Measurements from ENCODE around the gene PRR14L. TPM values are rescaled to one million over a fixed set of nuclear protein-coding genes. Genes with fewer than 3 reads are reported as not detected.
A peak's percentile ranks its signal among the peaks of the same experiment; 100 is the strongest.

Gene PRR14L
- total RNA-seq, 1 experiment from 2014 or later = 60.5 TPM

DNA sequence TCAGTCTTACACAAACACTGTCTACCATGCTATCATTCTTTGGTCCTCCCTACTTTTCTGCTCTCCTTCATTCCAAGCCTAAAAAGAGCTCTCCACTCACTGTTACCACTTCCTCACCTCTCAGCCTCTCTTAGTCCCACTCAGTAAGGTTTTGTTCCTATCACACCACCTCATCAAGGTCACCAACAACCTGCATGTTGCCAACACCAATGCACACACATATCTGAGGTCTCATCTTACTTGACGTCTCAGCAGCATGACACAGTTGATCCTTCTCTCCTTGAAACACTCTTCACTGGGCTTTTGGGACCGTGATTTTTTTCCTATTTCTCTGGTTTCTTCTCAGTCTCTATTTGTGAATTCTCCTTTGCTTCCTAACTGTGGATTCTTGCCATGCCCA, 96.0 kb downstream of the PRR14L start:
- H3K27ac Mint-ChIP-seq (ENCODE audit: unreplicated experiment) = peak overlapping the region; percentile 18

DNA sequence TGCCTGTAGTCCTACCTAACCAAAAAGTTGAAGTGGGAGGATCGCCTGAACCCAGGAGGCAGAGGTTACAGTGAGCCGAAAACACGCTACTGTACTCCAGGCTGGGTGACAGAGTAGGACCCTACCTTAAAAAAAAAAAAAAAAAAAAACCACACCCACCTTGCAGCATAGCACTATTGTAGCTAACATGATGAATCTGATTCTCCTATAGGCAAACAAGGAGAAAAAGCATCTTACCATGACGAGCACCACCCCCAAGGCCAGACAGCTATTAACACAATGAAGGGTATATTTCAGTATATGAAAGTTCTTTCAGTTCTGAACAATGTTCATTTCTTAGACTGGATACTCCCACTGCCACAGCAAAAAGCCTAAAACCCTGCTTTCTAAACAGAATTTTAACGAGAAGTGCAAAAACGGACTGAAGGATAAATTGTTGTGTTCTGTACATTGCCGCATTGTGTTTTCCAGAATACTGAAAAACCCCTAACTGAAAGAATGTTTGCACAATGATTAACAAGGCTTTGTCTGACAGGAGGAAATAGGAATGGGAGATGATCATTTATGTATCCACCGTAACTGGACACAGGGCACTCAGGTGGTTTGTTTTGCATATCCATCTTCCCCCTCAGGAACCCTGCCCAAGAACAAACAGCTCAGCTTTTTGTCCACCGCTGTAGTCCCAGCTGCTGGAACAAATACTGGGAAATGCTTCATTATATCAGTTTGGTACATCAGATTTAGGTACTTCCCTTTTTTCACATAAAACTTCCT, 96.8 kb downstream of the PRR14L start:
- H3K4me3 Mint-ChIP-seq (ENCODE audit: low read depth, unreplicated experiment) = no peak overlapping the region
- DNase-seq = no peak
- no peak overlapping the region for H3K27ac Mint-ChIP-seq (ENCODE audit: unreplicated experiment)
- no peaks in the 10 kb centered on the region for H3K9me3 Mint-ChIP-seq (ENCODE audit: low read depth, unreplicated experiment)
- H3K36me3 Mint-ChIP-seq (ENCODE audit: insufficient read depth, unreplicated experiment) = peaks cover 27% of the 10 kb centered on the region
- intact Hi-C loops (cut with micrococcal nuclease; ENCODE audit: unreplicated experiment) = no loop called here
- H3K27me3 Mint-ChIP-seq (ENCODE audit: unreplicated experiment) = no peaks in the 10 kb centered on the region
- CTCF ChIA-PET = interaction anchor here (0.5 to 1.4 kb wide), 4 partner anchors 9 to 71 kb away, joined by 3 to 7 read pairs (median 3); partner anchors contain the start of gene PISD
- no TSS peak for BruUV-seq (replicated peaks)
- peaks cover 26% of the 10 kb centered on the region for H3K4me1 Mint-ChIP-seq (ENCODE audit: low read depth, unreplicated experiment)
- no peak for TF ChIP-seq CTCF (IDR thresholded peaks at IDR 0.05; ENCODE audit: unreplicated experiment)

More for the DNA sequence above, 96.0 kb downstream of the PRR14L start:
- no peak for TF ChIP-seq CTCF (IDR thresholded peaks at IDR 0.05; ENCODE audit: unreplicated experiment)
- Mint-ChIP-seq H3K4me3 (ENCODE audit: low read depth, unreplicated experiment) (no peak overlapping the region), H3K36me3 (ENCODE audit: insufficient read depth, unreplicated experiment) (peaks cover 20% of the 10 kb centered on the region), H3K27me3 (ENCODE audit: unreplicated experiment) (no peaks in the 10 kb centered on the region), H3K9me3 (ENCODE audit: low read depth, unreplicated experiment) (no peaks in the 10 kb centered on the region), H3K4me1 (ENCODE audit: low read depth, unreplicated experiment) (peaks cover 27% of the 10 kb centered on the region)
- no TSS peak for BruUV-seq (replicated peaks)
- CTCF ChIA-PET = interaction anchor here (0.5 to 1.4 kb wide), 2 partner anchors 12 to 59 kb away, joined by 3 to 7 read pairs; no protein-coding TSS in a partner anchor
- no peak for DNase-seq
- intact Hi-C loops (cut with micrococcal nuclease; ENCODE audit: unreplicated experiment) = no loop called here

DNA sequence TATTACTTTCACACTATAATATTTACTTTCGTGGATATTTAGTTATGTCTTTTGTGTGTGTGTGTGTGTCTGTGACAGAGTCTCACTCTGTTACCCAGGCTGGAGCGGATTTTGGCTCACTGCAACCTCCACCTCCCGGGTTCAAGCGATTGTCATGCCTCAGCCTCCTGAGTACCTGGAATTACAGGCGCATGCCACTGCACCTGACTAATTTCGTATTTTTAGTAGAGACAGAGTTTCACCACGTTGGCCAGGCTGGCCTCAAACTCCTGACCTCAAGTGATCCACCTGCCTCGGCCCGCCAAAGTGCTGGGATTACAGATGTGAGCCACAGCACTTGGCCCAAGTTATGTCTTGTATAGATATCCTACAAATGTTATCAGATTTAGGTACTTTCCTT, 97.8 kb downstream of the PRR14L start:
- intact Hi-C loops (cut with micrococcal nuclease; ENCODE audit: unreplicated experiment) = no loop called here
- peaks cover 28% of the 10 kb centered on the region for H3K36me3 Mint-ChIP-seq (ENCODE audit: insufficient read depth, unreplicated experiment)
- no peak overlapping the region for H3K4me3 Mint-ChIP-seq (ENCODE audit: low read depth, unreplicated experiment)
- DNase-seq = no peak
- no TSS peak for BruUV-seq (replicated peaks)
- H3K9me3 Mint-ChIP-seq (ENCODE audit: low read depth, unreplicated experiment) = no peaks in the 10 kb centered on the region
- no peaks in the 10 kb centered on the region for H3K27me3 Mint-ChIP-seq (ENCODE audit: unreplicated experiment)
- H3K27ac Mint-ChIP-seq (ENCODE audit: unreplicated experiment) = no peak overlapping the region
- H3K4me1 Mint-ChIP-seq (ENCODE audit: low read depth, unreplicated experiment) = peaks cover 30% of the 10 kb centered on the region
- CTCF ChIA-PET = no interaction called here
- no peak for TF ChIP-seq CTCF (IDR thresholded peaks at IDR 0.05; ENCODE audit: unreplicated experiment)

GRCh38 chr22:31651664-31652063, 98.3 kb downstream of the PRR14L start:
- CTCF ChIA-PET = no interaction called here
- Mint-ChIP-seq H3K36me3 (ENCODE audit: insufficient read depth, unreplicated experiment) (peaks cover 30% of the 10 kb centered on the region), H3K27me3 (ENCODE audit: unreplicated experiment) (no peaks in the 10 kb centered on the region), H3K9me3 (ENCODE audit: low read depth, unreplicated experiment) (no peaks in the 10 kb centered on the region), H3K4me3 (ENCODE audit: low read depth, unreplicated experiment) (no peak overlapping the region), H3K27ac (ENCODE audit: unreplicated experiment) (no peak overlapping the region), H3K4me1 (ENCODE audit: low read depth, unreplicated experiment) (peaks cover 34% of the 10 kb centered on the region)
- BruUV-seq (replicated peaks) = no TSS peak
- no peak for TF ChIP-seq CTCF (IDR thresholded peaks at IDR 0.05; ENCODE audit: unreplicated experiment)
- intact Hi-C loops (cut with micrococcal nuclease; ENCODE audit: unreplicated experiment) = no loop called here
- DNase-seq = no peak
